ENCODE data around the gene KIAA1671. TPM values are rescaled to one million over a fixed set of nuclear protein-coding genes. Genes with fewer than 3 reads are reported as not detected.

The KIAA1671 gene
- total and polyA plus RNA-seq, 9 of the 15 experiments (the other 6 are each of a cell fraction or from before 2014, with no cell fraction given), result under 0.01 to 0.11 (median 0.02) TPM; not detected in 5

- BruUV-seq (replicated peaks), result no TSS peak
- intact Hi-C loops (cut with micrococcal nuclease), result no loop called here
- no peak for ATAC-seq
These were observed 67.1 kb downstream of the KIAA1671 start for GRCh38 chr22:25019427-25020184.

More at GRCh38 chr22:25019427-25020184, 67.1 kb downstream of the KIAA1671 start:
- Histone ChIP-seq H3K4me3 (no peak overlapping the region), H3K4me2 (ENCODE audit: insufficient read depth, low read length) (no peak overlapping the region), H3K79me2 (ENCODE audit: control insufficient read depth, insufficient read depth, low read length) (no peaks in the 10 kb centered on the region), H3K27ac (ENCODE audit: extremely low read depth, low read depth, low read length) (no peak overlapping the region), H3K27me3 (ENCODE audit: control insufficient read depth in 2 of 2, insufficient read depth in 2 of 2, low read length in 2 of 2) (peaks cover 0 to 25% of the 10 kb centered on the region in 2 experiments; a peak in 2 of 5 replicates), H3K9me3 (replicated peaks; ENCODE audit: control insufficient read depth, insufficient read depth, low read depth, low read length) (no peaks in the 10 kb centered on the region), H3K9me1 (ENCODE audit: control insufficient read depth, insufficient read depth, low read length) (no peaks in the 10 kb centered on the region), H3K36me3 (ENCODE audit: control insufficient read depth, insufficient read depth, low read length) (no peaks in the 10 kb centered on the region), H4K20me1 (replicated peaks; ENCODE audit: control insufficient read depth, insufficient read depth, low read length) (no peaks in the 10 kb centered on the region), H3K9ac (ENCODE audit: insufficient read depth in 1 of 2, low read depth in 2 of 2, low read length in 2 of 2) (no peak overlapping the region), H3K4me1 (replicated peaks in 1 of 2; ENCODE audit: control insufficient read depth in 2 of 2, insufficient read depth in 2 of 2, low read length in 2 of 2) (no peaks in the 10 kb centered on the region), H2AFZ (ENCODE audit: low read depth, low read length) (no peak overlapping the region)
- 0% methylated on average over 1 of the region's 1 CpG for WGBS (ENCODE audit: insufficient coverage, low coverage, missing lambda C conversion rate)
- TF ChIP-seq GTF2E2 (tag; IDR thresholded peaks at IDR 0.05) (no peak), CREBBP (IDR thresholded peaks at IDR 0.05; ENCODE audit: low read depth, low read length) (no peak), ZNF280B (CRISPR knock-in tag; IDR thresholded peaks at IDR 0.05) (no peak), ZKSCAN8 (CRISPR knock-in tag; IDR thresholded peaks at IDR 0.05) (no peak), DMBX1 (CRISPR knock-in tag; IDR thresholded peaks at IDR 0.05; ENCODE audit: borderline replicate concordance) (no peak), ZC3H11A (IDR thresholded peaks at IDR 0.05; ENCODE audit: low read depth, low read length) (no peak)
- TF ChIP-seq, protein P1, sequence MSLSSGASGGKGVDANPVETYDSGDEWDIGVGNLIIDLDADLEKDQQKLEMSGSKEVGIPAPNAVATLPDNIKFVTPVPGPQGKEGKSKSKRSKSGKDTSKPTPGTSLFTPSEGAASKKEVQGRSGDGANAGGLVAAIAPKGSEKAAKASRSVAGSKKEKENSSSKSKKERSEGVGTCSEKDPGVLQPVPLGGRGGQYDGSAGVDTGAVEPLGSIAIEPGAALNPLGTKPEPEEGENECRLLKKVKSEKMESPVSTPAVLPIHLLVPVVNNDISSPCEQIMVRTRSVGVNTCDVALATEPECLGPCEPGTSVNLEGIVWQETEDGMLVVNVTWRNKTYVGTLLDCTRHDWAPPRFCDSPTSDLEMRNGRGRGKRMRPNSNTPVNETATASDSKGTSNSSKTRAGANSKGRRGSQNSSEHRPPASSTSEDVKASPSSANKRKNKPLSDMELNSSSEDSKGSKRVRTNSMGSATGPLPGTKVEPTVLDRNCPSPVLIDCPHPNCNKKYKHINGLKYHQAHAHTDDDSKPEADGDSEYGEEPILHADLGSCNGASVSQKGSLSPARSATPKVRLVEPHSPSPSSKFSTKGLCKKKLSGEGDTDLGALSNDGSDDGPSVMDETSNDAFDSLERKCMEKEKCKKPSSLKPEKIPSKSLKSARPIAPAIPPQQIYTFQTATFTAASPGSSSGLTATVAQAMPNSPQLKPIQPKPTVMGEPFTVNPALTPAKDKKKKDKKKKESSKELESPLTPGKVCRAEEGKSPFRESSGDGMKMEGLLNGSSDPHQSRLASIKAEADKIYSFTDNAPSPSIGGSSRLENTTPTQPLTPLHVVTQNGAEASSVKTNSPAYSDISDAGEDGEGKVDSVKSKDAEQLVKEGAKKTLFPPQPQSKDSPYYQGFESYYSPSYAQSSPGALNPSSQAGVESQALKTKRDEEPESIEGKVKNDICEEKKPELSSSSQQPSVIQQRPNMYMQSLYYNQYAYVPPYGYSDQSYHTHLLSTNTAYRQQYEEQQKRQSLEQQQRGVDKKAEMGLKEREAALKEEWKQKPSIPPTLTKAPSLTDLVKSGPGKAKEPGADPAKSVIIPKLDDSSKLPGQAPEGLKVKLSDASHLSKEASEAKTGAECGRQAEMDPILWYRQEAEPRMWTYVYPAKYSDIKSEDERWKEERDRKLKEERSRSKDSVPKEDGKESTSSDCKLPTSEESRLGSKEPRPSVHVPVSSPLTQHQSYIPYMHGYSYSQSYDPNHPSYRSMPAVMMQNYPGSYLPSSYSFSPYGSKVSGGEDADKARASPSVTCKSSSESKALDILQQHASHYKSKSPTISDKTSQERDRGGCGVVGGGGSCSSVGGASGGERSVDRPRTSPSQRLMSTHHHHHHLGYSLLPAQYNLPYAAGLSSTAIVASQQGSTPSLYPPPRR (CRISPR knock-in tag; IDR thresholded peaks at IDR 0.05; ENCODE audit: borderline replicate concordance), result no peak
- in situ Hi-C loops (cut with MboI), result no loop called here
- POLR2A ChIA-PET, result no interaction called here
- no peak for DNase-seq (ENCODE audit: extremely low read depth in 1 of 4, low spot score in 3 of 4)
- FAIRE-seq, result no peak
- CTCF ChIA-PET (ENCODE audit: low intra/inter-chr PET ratio), result no interaction called here
